Adipose tissue (tissue), 3 donors: ENCODE results near the gene UVSSA. TPM values are rescaled to one million over a fixed set of nuclear protein-coding genes. Genes with fewer than 3 reads are reported as not detected.
"Not testable (repeated sequence)": the region's sequence is repeated elsewhere in the genome, so short reads cannot be mapped to it uniquely, and the experiment has no call there.

ENCODE experiments used
- H3K27ac ChIP-seq: one replicate; pipeline ENCODE4 v1.5.1; 2013; ENCODE audit warnings: low read depth, low read length
- WGBS, 3 donors: extraction: QIAGEN DNeasy Blood & Tissue Kit; methylation state at CpG; one replicate each; pipeline ENCODE4 v1.1.7; 2013; 5-methylcytosine and 5-hydroxymethylcytosine counted together
- polyA plus RNA-seq, 3 donors: library from polyadenylated mRNA; stranded (reverse); fragments of 200-250 nt; gene quantifications; one replicate each; pipeline ENCODE4 v1.2.3, GENCODE V29; 2013
- donor health status: healthy with polysubstance abuse.
- donor health status: Bipolar disorder and iron deficiency.
- donor health status: healthy.

UVSSA gene
- polyA plus RNA-seq, 3 donors: 5.6 to 9.8 (median 7.0) TPM

DNA sequence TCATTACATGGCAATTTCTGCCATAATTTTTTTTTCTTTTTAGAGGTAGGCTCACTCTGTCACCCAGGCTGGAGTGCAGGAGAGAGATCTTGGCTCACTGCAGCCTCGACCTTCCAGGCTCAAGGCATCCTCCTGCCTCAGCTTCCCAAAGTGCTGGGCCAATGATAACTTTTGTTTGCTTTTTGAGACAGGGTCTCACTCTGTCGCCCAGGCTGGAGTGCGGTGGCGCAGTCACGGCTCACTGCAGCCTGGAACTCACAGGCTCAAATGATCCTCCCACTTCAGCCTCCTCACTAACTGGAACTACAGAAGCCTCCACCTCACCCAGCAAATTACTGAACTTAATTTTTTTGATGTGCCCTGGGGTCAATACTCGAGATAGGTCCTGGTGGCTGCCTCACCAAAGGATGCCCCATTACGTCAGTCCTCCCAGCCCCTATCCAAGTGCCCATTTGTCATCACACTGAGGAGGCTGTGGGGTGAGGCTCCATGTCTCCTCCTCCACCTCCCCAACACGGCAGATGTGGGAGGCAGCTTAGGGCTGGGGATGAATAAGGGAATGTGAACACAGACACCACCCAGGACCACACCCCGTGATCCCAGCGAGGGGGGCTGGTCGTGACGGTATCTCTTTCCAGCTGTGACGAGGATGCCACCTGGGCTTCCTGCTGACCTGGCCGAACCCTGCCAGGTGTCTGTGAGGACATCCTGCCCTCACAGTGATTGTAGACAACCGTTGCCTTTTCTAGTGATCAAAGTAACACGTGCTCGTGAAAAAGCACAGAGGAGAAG, 71.7 kb downstream of the UVSSA start:
- WGBS, 3 donors: 60 to 69% (median 66%) methylated on average over 17 of the region's 17 CpGs
- H3K27ac ChIP-seq: no peak overlapping the region

DNA sequence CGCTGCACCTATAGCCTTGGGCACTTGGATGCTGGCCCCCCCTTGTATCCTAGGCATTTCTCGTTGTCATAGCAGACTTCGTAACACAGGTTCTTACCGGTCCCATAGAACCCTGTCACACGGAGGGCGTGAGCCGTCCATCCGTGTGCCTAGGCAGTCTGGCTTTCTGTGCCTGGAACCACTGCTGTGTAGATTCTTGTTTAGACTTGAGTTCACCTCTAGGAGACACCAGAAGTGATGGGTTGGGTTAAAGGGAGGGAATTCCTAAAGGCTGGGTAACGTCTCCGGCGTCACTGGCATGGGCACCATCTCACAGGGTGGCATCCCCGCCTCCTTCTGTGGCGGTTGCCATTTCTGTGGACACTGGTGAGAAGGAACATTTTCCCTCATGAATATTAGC, 72.7 kb downstream of the UVSSA start:
- 82 to 89% (median 86%) methylated on average over 13 of the region's 13 CpGs for WGBS, 3 donors

DNA sequence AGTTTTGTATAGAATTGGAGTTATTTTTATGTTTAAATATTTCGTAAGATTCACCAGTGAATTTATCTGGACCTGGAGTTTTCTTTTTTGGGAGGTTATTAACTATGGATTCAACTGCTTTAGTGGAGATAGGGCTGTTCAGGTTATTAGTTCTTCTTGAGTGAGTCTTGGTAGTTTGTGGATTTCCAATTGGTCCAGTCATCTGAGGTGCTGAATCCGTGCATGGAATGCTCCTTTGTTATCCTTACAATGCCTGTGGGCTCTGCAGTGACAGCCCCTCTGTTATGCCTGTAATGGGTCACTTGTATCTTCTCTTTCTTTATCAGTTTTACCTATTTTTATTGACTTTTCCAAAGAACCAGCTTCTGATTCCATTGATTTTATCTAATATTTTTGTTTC, 74.6 kb downstream of the UVSSA start:
- WGBS, 3 donors: 25 to 46% (median 43%) methylated on average over 2 of the region's 2 CpGs
- H3K27ac ChIP-seq: no peak overlapping the region

More for the DNA sequence above, 72.7 kb downstream of the UVSSA start:
- no peak overlapping the region for H3K27ac ChIP-seq

DNA sequence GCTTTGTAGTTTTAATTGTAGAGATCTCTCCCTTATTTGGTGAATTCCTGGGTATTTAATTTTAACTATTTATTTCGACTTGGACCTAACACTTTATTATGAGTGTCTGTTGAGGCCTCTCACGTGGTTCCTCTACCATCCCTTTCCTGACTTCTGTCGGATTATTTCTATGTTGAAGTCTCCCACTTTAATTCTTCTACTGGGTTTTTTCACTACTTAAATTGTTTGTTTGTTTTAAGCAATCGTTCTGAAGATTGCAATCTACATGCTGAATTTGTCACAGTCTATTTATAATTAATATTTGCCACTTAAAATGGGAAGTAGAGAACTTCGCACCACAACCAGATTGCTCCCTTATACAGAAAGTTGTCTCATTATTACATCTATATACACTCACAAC, 80.0 kb downstream of the UVSSA start:
- H3K27ac ChIP-seq: no peak overlapping the region
- 64 to 71% (median 66%) methylated on average over 5 of the region's 5 CpGs for WGBS, 3 donors

DNA sequence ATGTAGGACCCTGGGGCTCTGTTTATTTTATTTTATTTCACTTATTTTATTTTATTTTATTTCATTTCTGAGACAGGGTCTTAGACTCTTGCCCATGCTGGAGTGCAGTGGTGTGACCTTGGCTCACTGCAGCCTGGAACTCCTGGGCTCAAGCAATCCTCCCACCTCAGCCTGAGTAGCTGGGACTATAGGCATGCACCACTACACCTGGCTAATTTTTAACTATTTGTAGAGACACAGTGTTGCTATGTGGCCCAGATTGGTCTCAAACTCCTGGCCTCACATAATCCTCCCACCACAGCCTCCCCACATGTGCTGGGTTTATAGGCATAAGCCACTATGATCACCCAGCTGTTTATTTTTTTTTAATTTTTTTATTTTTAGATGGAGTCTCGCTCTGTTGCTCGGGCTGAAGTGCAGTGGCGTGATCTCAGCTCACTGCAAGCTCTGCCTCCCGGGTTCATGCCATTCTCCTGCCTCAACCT, 96.7 kb downstream of the UVSSA start:
- WGBS, 3 donors: 75 to 84% (median 81%) methylated on average over 4 of the region's 4 CpGs
- not testable (repeated sequence) for H3K27ac ChIP-seq

Other genes with a start within 250 kb of the UVSSA start
- gene RNF212, start 233.6 kb upstream of the UVSSA start, polyA plus RNA-seq: 10 to 100 TPM in 1 of 3 donors, 1 to 10 TPM in 2; 4.3 to 17.4 (median 4.7) TPM
- 10 to 100 TPM in 2 of 3 donors, 1 to 10 TPM in 1; 8.7 to 36.4 (median 26.3) TPM for gene SPON2, start 174.6 kb upstream of the UVSSA start, polyA plus RNA-seq
- gene CTBP1, start 98.1 kb upstream of the UVSSA start, polyA plus RNA-seq: 100 to 1,000 TPM; 102 to 144 (median 109) TPM
- 10 to 100 TPM; 38.1 to 43.9 (median 43.6) TPM for gene MAEA, start 57.3 kb upstream of the UVSSA start, polyA plus RNA-seq
- gene NKX1-1, start 59.2 kb downstream of the UVSSA start, polyA plus RNA-seq: not detected